ENCODE measurements around the gene LARGE1.

LARGE1 gene

GRCh38 chr22:33544707-33545106 is 375.6 kb downstream of the LARGE1 start:
- DNase-seq: no peak

- DNase-seq: no peak
Measured at GRCh38 chr22:33542722-33543121, 377.6 kb downstream of the LARGE1 start.

- DNase-seq: no peak
Measured at GRCh38 chr22:33542153-33542552, 378.1 kb downstream of the LARGE1 start.

DNA sequence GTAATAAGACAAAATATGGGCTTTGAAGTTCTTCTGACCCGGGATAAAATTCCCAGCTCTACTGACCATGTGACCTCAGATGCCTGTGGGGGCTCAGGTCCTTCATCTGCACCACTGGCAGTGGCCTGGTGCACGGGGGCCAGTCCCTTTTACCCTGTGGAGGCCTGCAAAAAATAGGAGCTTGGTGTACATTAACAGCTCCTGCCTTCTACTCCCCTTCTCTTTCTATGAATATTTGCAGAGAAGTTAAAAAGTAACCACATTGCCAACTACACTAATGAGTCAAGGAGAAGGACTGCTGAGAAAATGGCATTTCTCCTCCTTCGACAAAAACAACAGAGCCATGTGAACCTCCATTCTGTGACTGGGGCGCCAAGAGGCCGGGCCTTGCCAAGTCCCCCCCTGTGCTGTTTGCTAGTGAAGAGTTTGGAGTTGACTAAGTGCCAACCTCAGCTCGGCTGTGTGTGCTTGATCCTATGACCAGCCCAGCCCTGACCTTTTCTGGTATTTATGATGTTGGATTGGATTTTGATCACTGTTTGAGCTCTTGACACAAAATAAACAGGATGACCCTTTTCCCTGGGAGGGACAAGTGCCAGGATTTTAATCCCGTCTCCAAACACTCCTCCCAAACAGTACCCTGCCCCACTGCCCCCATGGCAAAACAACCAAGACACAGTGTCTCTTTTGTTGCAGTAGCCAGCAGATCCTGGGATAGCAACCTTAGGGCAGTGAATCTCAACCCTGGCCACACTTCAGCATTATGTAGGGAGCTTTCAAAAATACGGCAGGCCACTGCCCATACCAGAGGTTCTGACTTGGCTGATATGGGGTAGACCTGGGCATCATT is 380.1 kb downstream of the LARGE1 start:
- DNase-seq: no peak

GRCh38 chr22:33539202-33539901 is 380.9 kb downstream of the LARGE1 start:
- no peak for DNase-seq

- no peak for DNase-seq
Measured at GRCh38 chr22:33538277-33538885, 381.9 kb downstream of the LARGE1 start.

DNA sequence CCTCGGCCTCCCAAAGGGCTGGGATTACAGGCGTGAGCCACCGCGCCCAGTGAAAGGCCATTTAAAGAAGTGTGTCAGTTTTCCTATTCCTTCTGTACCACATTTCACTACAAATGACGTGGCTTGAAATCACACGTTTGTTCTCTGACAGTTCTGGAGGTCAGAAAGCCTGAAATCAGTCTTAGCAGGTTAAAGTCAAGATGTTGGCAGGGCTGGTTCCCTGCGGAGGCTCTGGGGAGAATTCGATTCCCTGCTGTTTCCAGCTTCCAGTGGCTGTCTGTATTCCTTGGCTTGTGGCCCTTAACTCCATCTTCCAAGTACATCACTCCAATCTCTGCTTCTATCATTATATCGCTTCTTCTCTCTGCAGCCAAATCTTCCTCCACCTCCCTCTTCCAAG is 383.2 kb downstream of the LARGE1 start:
- DNase-seq: no peak

- no peak for DNase-seq
Measured at GRCh38 chr22:33535937-33536875, 384.1 kb downstream of the LARGE1 start.

GRCh38 chr22:33529424-33530113 is 390.7 kb downstream of the LARGE1 start:
- no peak for DNase-seq

GRCh38 chr22:33528183-33528582 is 392.1 kb downstream of the LARGE1 start:
- DNase-seq: no peak

DNA sequence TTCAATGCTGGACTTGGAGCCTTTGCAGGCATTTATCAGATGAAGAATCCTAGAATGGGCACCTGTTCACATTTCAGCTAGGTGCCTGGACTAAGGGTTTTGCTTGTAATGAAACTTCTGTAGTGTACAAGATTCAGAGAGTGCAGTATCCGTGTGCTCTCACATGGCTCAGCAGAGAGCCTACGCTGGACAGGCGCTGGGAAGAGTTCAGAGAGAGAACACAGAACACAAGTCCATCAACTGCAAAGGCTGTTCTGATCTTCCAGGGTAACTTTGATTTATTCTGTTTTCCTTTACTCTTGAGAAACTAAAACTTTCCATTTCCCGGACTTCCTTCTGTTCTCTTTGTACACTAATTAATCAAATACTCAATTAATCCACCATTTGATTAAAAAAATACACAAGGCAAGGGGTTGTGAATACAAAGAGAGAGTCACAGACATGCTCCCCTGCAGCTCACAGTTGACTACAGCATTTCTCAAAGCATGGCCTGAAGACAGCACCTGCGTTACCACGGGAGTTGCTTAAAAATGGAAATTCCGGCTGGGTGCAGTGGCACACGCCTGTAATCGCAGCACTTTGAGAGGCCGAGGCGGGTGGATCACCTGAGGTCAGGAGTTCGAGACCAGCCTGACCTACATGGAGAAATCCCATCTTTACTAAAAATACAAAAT is 393.7 kb downstream of the LARGE1 start:
- DNase-seq: no peak

DNA sequence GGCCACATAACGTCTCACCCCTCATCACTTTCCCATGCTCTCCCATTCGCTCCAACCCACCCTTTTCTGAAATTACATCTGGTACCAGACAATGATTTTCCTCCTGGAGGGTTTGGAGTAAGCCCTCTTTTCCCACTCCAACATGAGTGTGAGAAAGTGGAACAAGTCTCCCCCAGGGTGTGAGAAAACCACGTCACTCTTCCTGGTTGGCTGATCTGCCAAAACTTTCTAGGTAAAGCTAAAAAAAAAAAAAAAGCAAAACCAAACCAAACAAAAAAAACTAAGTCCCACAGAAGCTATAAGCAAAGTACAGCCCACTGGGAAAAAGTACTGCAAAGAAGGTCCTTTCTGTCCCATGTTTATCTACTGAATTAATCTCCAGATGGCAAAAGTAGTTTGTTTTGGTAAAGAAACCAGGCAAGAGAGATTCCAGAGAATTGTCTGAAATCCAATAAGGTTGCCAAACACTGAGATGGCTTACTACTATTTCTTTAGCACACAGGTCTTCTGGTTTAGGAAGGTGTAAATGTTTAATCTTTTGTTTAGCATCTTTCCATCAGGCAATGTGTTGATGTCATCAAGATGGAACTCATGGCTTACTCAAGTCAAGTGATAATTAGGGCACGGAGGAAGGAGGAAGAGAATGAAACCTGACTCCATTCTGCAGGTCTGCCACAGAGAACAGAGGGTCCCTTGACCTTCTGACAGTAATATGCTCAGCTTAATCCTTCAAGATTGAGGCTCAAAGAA is 395.6 kb downstream of the LARGE1 start:
- DNase-seq: no peak

DNA sequence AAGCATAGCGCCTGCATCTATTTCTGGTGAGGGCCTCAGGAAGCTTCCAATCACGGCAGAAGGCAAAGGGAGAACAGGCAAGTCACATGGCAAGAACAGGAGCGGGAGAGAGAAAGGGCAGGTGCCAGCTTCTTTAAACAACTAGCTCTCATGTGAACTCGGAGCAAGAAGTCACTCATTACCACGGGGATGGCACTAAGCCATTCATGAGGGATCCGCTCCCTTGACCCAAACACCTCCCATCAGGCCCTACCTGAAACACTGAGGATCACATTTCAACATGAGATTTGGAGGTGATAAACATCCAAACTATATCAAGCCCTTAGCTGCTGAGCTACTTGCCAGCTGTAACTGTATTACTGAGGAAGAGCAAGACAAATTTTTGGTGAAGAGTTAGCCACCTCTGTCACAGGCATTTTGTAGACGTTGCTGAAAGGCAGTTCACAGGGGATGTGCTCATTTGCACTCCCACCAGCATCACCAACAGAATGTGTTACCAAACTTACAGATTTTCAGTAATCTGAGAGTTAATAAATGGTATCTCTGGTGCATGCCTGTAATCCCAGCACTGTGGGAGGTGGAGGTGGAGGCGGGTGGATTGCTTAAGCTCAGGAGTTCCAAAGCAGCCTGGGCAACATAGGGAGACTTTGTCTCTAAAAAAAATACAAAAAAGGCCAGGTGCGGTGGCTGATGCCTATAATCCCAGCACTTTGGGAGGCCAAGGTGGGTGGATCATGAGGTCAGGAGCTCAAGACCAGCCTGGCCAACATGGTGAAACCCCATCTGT is 398.2 kb downstream of the LARGE1 start:
- no peak for DNase-seq

DNA sequence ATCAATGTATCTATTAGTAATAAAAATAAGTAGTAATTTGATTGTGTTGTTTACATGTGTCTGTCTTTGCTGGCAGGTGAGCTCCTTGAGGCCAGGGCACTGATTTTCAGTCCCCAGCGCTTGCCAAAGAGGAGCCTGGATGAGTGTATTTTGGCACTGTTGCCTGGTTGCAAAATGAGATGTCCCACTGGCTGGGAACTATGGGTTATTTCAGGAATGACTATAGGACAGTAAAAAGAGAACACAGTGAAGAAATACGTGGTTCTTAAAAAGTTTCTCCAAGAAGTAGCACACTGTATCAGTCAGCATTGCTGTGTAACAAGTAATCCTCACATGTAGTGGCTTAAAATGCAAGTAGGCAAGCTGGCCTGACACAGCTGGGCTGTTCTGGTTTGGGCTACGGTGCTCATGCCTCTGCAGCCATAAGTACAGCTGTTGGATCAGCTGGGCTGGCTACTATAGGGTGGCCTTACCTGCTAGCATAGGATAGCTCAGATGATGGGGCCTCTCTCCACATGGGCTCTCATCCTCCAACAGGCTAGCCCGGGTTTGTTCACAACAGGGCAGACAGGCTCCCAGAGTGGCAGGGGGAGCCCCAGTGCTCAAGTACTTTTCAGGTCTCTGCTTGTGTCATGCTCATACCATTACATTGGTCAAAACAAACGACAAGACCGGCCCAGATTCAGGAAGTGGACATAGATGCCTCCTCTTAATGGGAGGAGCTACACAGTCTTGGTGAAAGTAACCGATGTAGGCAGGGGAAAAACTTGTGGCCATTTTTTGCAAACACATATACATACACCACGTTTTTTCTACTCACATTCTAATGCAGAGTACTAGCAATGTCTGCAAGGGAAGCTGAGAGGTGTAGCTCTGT is 399.1 kb downstream of the LARGE1 start:
- no peak for DNase-seq

- no peak for DNase-seq
Measured at GRCh38 chr22:33519974-33520903, 400.0 kb downstream of the LARGE1 start.

DNA sequence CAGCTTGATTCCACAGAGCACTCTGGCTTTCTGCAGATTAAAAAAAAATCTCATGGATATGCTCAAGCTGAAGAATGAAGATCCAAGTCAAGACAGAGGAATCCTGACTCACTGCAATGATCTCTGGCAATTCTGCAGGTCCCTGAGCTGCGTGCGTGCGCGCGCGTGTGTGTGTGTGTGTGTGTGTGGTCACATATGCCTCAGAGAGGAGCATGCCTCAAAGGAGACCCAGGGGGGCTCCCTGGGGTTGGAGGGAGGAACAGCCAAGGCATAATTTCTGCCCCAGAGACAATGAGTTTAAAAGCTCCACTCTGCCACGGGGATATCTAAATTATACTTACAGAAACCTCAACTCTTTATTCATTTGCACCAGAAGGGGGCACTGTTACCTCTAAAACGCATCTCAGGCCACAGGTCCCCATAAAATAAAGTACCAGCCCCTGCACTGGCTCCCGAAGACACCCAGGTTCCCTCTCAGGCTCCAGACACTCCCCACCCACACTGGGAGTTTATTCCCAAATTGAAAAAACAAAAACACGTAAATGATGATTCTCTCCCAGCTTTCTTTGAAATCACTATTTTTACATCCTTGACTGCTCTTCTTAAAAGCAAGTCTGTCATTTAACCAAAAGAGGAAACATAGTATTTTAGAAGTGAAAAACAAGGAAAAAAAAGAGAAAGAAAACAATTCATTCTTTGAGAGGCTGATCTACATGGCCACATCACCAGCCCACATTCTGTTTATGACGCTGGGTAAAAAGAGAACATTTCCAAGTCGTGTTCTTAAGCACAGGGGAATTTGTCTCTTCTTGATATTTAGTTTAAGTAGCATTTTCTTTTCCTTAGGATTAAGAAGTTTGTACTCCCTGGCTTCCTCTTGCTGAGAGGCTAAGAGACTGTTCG is 401.0 kb downstream of the LARGE1 start:
- DNase-seq: no peak

- no peak for DNase-seq
Measured at GRCh38 chr22:33518405-33518804, 401.9 kb downstream of the LARGE1 start.
